Thoracic aorta (tissue), 2 donors: ENCODE results near the gene GSTM4. TPM values are rescaled to one million over a fixed set of nuclear protein-coding genes. Genes with fewer than 3 reads are reported as not detected.

Experiments used
- ATAC-seq: fragments of 150-250 bp; one replicate; pipeline ENCODE4 v1.8.0; 2017; ENCODE audit warnings: low read depth; ENCODE audit not compliant: insufficient number of reproducible peaks, low FRiP score
- DNase-seq: peaks from one replicate; pipeline ENCODE4 v3.0.0-alpha.2; 2020; ENCODE audit warnings: low spot score
- H3K27ac ChIP-seq, 2 donors: fragments of 200-600 bp; sonication (generic); 1 replicate in 1 of 2; 2 replicates in 1 of 2; pipeline ENCODE4 v1.5.1; 2016; ENCODE audit warnings: mild to moderate bottlenecking in 2 of 2, moderate library complexity in 2 of 2
- H3K27me3 ChIP-seq: fragments of 200-600 bp; sonication (generic); replicated peaks from 2 replicates; pipeline ENCODE4 v1.6.0; 2016; ENCODE audit warnings: mild to moderate bottlenecking; ENCODE audit not compliant: insufficient read depth
- H3K36me3 ChIP-seq: fragments of 200-600 bp; sonication (generic); one replicate; pipeline ENCODE4 v1.5.1; 2016
- H3K4me1 ChIP-seq, 2 donors: fragments of 200-600 bp; sonication (generic); 1 replicate in 1 of 2; 2 replicates in 1 of 2; pipeline versions ENCODE4 v1.5.1 to v1.6.0; 2016; ENCODE audit warnings: low read depth in 2 of 2, mild to moderate bottlenecking in 1 of 2; ENCODE audit not compliant: control insufficient read depth in 1 of 2
- H3K4me3 ChIP-seq: fragments of 200-600 bp; sonication (generic); 2 replicates; pipeline ENCODE4 v1.5.1; 2016; ENCODE audit warnings: mild to moderate bottlenecking
- H3K9me3 ChIP-seq: fragments of 200-600 bp; sonication (generic); 2 replicates; pipeline ENCODE4 v1.5.1; 2016
- total RNA-seq, 2 donors: library from RNA; depleted of rRNA; stranded (reverse); fragments of >200 nt; gene quantifications; one replicate each; pipeline versions ENCODE4 v1.1.0 to v1.2.3, GENCODE V29; 2016
- TF ChIP-seq, protein P1 (sequence below): fragments of 200-600 bp; sonication (generic); IDR thresholded peaks from one replicate; pipeline ENCODE4 v1.5.1; 2019; ENCODE audit warnings: antibody characterized with exemption

GSTM4 gene
- total RNA-seq, 2 donors from 2014 or later, result 15.7 to 28.4 TPM

DNA sequence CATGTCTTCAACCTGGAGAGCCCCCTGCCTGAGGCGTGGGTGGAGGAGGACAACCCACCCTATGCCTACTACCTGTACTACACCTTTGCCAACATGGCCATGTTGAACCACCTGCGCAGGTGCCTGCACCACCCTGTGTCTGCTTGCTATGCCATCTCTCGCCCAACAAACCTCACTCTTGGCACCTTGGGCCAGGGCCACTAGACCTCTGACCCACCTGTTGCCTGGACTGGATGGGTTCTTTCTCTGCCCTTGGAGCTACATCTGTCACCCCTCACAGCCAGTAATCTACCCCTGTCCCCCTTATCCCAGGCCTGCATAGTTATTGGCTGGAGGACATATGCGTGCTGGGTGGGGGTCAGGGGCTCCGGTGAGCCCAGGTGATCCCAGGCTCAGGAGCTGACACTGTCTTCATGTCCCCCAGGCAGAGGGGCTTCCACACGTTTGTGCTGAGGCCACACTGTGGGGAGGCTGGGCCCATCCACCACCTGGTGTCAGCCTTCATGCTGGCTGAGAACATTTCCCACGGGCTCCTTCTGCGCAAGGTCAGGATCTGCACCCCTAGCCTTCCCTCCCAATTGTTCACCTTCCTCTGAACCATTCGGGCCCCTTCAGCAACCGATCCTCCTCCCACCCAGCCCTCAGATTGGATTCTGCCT lies 26.4 kb upstream of the GSTM4 start:
- Histone ChIP-seq H3K27ac (no peak overlapping the region), H3K27me3 (no peaks in the 10 kb centered on the region), H3K4me3 (no peak overlapping the region), H3K9me3 (no peaks in the 10 kb centered on the region), H3K36me3 (peaks cover 52% of the 10 kb centered on the region), H3K4me1 (peaks cover under 1 to 2% of the 10 kb centered on the region in 2 donors)
- DNase-seq, result no peak
- TF ChIP-seq, protein P1, sequence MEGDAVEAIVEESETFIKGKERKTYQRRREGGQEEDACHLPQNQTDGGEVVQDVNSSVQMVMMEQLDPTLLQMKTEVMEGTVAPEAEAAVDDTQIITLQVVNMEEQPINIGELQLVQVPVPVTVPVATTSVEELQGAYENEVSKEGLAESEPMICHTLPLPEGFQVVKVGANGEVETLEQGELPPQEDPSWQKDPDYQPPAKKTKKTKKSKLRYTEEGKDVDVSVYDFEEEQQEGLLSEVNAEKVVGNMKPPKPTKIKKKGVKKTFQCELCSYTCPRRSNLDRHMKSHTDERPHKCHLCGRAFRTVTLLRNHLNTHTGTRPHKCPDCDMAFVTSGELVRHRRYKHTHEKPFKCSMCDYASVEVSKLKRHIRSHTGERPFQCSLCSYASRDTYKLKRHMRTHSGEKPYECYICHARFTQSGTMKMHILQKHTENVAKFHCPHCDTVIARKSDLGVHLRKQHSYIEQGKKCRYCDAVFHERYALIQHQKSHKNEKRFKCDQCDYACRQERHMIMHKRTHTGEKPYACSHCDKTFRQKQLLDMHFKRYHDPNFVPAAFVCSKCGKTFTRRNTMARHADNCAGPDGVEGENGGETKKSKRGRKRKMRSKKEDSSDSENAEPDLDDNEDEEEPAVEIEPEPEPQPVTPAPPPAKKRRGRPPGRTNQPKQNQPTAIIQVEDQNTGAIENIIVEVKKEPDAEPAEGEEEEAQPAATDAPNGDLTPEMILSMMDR, result no peak
- ATAC-seq, result no peak

DNA sequence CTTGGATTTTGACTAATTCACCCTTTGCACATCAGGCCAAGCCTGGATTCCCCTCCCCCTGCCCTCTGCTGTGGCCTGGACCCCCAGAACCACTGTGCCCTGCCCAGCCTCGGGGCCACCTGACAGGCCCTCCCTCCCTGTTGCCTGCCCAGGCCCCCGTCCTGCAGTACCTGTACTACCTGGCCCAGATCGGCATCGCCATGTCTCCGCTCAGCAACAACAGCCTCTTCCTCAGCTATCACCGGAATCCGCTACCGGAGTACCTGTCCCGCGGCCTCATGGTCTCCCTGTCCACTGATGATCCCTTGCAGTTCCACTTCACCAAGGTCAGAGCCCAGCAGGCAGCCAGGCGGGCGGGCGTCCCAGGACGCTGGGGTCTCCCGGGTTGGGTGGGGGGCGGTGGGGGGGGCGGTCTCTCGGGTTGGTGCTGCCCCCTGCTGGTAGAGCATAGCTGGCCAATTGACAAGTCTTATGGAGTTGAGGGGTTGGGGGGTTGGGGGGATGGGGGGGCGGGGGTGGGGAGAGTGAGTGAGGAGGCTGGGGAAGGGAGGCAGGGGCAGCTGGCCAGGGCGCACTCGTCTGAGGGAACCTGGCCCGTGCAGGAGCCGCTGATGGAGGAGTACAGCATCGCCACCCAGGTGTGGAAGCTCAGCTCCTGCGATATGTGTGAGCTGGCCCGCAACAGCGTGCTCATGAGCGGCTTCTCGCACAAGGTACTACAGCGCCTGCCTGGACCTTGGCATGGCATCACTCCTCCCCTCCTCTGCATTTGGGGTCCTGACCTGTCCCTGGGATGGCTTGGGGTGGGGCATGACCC lies 25.6 kb upstream of the GSTM4 start:
- no peak overlapping the region for H3K27ac ChIP-seq
- no peaks in the 10 kb centered on the region for H3K27me3 ChIP-seq
- TF ChIP-seq, protein P1, result peak; percentile 59
- no peak for ATAC-seq
- H3K4me3 ChIP-seq, result no peak overlapping the region
- H3K36me3 ChIP-seq, result peaks cover 52% of the 10 kb centered on the region
- no peak for DNase-seq
- no peaks in the 10 kb centered on the region for H3K4me1 ChIP-seq
- no peaks in the 10 kb centered on the region for H3K9me3 ChIP-seq

DNA sequence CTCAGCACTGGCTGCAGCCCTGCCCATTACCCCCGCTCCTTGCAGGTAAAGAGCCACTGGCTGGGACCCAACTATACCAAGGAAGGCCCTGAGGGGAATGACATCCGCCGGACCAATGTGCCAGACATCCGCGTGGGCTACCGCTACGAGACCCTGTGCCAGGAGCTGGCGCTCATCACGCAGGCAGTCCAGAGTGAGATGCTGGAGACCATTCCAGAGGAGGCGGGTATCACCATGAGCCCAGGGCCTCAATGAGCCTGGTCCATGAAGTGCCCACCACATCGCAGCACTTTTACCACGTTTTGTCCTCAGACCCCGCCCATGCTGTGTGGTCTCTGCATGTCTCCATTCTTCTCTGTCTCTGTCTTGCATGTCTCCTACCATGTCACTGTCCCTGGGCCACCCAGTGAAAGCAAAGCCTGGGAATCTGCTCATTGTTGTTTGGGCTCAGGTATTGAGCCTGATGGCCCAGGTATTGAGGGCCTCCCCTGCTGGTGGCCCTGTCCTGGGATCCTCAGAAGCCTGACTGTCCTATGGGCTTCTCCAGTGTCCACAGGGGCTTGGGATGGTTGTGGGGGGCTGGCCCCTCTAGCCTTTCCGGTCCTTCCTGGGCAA lies 24.9 kb upstream of the GSTM4 start:
- Histone ChIP-seq H3K4me3 (no peak overlapping the region), H3K9me3 (no peaks in the 10 kb centered on the region), H3K4me1 (peaks cover under 1 to 3% of the 10 kb centered on the region in 2 donors), H3K36me3 (peaks cover 52% of the 10 kb centered on the region), H3K27me3 (no peaks in the 10 kb centered on the region), H3K27ac (no peak overlapping the region)
- DNase-seq (no peak), ATAC-seq (no peak)
- TF ChIP-seq, protein P1, result no peak

DNA sequence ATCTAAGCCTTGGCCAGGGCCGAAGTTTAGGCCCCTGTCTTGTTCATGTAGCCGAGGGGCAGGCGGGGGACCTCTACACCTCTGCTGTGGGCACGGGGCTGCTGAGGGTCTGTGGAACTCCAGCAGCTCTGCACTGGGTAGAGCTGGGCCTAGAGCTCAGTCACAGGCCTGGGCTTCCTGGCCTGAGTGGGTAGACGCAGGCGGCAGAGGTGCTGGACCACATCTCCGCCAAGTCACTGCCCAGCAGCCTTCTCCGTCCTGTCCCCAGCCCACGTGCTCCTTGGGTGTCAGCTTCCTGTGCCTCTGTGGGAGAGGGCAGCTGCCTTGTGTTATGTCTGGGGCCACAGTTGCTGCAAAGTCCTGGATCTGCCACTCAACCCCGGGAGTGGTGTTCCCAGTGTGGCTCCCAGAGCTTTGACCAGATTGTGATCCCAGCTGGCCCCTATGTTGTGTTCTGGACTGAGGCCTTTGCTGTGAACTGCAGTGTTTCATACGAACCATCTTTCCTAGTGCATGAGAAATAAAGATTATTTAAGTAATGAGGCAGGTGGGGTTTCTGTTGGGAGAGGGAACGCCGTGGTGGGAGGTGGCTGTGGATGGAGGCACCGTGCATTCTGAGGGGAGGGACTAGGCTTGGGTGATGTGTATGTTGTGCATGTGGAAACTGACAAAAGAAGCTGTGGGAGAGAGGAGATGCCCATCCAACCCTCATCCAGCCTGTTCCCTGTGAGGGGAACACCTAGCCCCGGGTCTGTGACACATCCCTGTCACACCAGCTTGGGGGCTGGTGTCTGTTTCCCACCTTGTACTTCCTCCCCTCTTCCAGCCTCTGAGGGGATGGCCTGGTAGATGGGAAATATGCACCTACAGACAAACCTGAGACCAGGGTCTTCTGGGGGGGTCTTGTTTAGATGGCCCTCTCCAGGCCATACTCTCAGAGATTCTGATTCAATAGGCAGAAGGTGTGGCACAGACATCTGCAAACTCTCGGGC lies 24.1 kb upstream of the GSTM4 start:
- Histone ChIP-seq H3K36me3 (peaks cover 44% of the 10 kb centered on the region), H3K4me3 (no peak overlapping the region), H3K27ac (no peak overlapping the region), H3K9me3 (no peaks in the 10 kb centered on the region), H3K4me1 (peaks cover 4 to 6% of the 10 kb centered on the region in 2 donors), H3K27me3 (no peaks in the 10 kb centered on the region)
- DNase-seq (no peak), ATAC-seq (no peak)
- TF ChIP-seq, protein P1, result no peak
